Adrenal gland (tissue), 5 donors: ENCODE data around the gene BBS9.

Source experiments
- CTCF ChIP-seq, 6 experiments: fragments of 450-650 bp in 4 of 6; fragments of 200-600 bp in 2 of 6; sonication (generic) in 1 of 6; IDR thresholded peaks; 1 replicate in 5 of 6; 2 replicates in 1 of 6; pipeline versions ENCODE4 v1.5.1 to v1.8.0; 2016 to 2021; ENCODE audit warnings: antibody characterized with exemption in 6 of 6, mild to moderate bottlenecking in 2 of 6, moderate library complexity in 1 of 6
- POLR2A ChIP-seq, 2 donors: fragments of 450-650 bp; IDR thresholded peaks; one replicate each; pipeline ENCODE4 v1.6.1; 2017; ENCODE audit warnings: antibody characterized with exemption in 2 of 2, mild to moderate bottlenecking in 2 of 2, moderate library complexity in 1 of 2
- donor health status: DM: no; HTN: no; CAD: no.

DNA sequence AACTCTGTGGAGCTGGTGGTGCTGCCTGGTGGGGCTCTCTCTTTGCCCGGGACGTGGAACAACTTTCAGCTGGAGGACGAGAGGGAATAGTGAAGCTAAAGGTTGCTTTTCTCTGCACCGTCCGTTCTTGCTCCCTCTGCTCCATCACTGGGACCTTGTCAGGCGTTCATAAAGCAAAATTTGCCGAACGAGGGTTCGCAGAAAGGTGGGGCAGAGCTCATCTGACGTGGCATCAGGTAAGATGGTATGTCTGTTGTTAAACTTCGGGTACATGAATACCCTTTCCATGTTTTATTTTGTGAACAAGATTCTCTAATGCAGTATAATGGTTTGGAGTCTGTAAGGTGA, 416 bp downstream of the BBS9 start:
- TF ChIP-seq CTCF (IDR thresholded peaks at IDR 0.05) = no peak
- TF ChIP-seq POLR2A (IDR thresholded peaks at IDR 0.05) = no peak
